GM18868 (cell line): Measurements from ENCODE around the gene SMAGP.

ENCODE experiments used
- ATAC-seq: cut with Tn5 transposase; IDR thresholded peaks from one replicate; pipeline ENCODE4 v1.9.1; 2021; ENCODE audit warnings: mild to moderate bottlenecking, moderate library complexity; ENCODE audit not compliant: unreplicated experiment

The SMAGP gene

DNA sequence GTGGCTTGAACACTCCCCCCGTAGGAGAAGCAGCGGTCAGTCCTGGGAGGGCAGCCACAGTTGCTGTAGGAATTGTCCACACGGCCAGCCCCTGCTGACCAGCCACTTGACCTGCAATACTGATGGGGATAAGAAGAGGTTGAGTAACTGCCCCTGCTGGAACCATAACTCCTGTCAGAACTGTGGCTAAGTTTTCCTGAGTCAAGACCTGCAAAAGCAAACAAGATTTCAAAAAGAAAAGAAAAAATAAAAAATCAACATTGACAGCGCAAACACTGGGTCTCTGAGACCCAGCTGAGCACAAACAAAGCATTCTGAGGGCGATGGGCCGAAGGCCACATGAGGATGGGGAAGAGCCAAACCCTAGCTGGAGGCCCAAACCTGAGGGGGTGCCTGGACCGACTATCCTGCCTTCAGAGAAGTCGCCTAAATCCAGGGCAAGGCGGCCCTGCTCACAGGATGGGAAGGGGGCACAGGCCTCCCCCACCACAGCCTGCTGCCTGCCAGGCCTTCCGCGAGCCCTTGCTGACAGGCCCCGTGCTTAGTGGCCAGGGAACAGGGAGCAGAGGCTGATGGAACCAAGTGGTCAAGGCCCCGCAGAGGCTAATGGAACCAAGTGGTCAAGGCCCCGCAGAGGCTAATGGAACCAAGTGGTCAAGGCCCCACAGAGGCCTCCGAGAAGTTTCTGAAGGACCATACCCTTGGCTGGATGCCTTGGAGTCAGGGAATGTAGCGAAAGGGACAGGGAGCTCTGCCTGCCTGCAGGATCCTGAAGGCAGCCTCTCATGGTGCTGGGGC is 71.4 kb downstream of the SMAGP start:
- ATAC-seq = no peak

DNA sequence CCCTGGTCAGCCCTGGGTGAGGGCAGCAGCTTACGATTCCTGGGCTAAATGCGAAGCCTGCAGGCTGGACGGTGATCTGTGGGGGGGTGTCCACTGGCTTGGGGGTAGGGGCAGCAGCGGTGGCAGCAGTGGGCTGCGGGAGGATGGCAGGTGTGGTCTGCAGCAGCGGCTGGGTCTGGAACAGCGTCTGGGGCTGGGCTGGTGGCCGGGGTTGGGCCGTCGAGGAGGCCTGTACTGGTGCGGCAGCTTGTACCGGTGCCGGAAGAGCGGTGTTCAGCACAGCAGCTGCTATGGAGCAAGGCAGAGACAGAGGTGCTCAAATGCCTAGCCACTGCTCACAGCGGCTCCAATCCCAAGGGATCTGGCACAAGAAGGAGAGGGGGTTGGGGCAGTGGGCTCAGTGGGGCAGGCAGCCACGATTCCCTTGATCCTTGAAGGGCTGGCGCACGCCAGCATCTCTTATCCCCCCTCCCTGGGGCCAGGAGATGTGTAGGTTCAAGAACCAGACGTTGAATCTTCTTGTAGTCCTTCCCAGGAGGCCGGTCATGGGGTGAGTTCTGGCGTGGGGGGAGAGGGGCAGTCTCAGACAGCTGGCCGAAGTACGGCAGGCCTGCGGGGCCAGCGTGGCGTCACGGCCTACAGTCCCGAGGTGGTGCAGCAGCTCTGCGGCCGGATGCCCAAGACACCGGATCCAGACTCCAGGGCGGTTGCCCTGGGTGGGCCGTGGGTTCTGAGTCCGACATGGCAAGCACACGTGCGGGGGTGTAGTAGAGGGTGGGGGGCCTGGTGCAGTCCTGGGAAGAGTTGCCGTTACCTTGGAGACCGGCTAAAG is 72.3 kb downstream of the SMAGP start:
- no peak for ATAC-seq

DNA sequence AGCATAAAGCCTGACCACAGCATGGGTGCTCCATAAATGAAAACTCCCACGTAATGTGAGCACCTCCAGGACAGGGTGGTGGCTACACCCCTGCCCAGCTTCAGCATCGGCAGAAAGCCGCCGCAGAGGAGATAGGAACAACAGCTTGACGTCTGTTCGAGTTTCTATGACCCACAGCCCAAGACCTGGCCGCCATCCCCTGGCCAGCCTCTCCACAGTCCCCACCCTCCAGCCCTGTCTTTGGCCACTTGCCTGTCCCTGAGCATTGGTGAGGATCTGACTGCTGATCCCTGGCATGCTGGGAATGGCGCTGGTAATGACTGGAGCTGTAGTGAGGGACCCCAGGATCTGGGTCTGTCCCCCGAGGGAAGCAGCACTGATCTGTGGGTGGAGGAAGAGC is 73.7 kb downstream of the SMAGP start:
- no peak for ATAC-seq

DNA sequence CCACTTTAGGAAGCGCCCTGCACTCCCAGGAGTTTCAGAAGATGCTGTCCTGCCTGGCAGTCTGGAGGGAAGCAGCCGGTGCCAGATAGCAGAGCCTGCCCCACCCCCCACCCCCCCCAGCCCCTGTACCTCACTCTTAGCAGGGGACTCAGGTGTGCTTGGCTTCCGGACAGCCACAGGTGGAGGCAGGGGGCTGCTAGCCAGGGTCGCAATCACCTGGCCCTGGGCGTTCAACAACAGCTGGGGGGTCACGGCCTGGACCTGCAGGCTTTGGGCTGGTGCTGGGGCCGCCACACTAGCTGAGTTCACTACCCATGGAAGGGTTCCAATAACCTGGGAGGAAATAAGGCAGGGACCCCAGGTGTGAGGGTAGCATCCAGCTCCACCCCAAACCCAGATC is 74.4 kb downstream of the SMAGP start:
- no peak for ATAC-seq
